Mononuclear cell (primary cell): ENCODE results near the gene ABCC8. TPM values are rescaled to one million over a fixed set of nuclear protein-coding genes. Genes with fewer than 3 reads are reported as not detected.

Source experiments
- H3K27me3 ChIP-seq: 2 replicates; pipeline ENCODE4 v1.6.0; 2011; ENCODE audit warnings: low read length, control low read depth; ENCODE audit not compliant: insufficient read depth
- H3K4me1 ChIP-seq: 2 replicates; pipeline ENCODE4 v1.5.1; 2011; ENCODE audit warnings: mild to moderate bottlenecking, low read length, control low read depth; ENCODE audit not compliant: insufficient read depth
- H3K4me3 ChIP-seq: 2 replicates; pipeline ENCODE4 v1.5.1; 2011; ENCODE audit warnings: mild to moderate bottlenecking, low read length, moderate library complexity
- H3K9me3 ChIP-seq: 2 replicates; pipeline ENCODE4 v1.5.1; 2011; ENCODE audit warnings: low read depth, mild to moderate bottlenecking, control low read depth, low read length
- total RNA-seq: library from RNA; depleted of rRNA; stranded (reverse); fragments of >200 nt; gene quantifications from one replicate; pipeline ENCODE4 v1.2.3, GENCODE V29; 2012

ABCC8 gene
- total RNA-seq, 1 donor, result under 0.01 TPM

- no peak overlapping the region for H3K4me3 ChIP-seq
- no peaks in the 10 kb centered on the region for H3K9me3 ChIP-seq
- no peaks in the 10 kb centered on the region for H3K27me3 ChIP-seq
- no peaks in the 10 kb centered on the region for H3K4me1 ChIP-seq
Measured at GRCh38 chr11:17401841-17402240, 74.8 kb downstream of the ABCC8 start.

GRCh38 chr11:17401316-17401715, 75.3 kb downstream of the ABCC8 start:
- H3K4me1 ChIP-seq, result no peaks in the 10 kb centered on the region
- no peaks in the 10 kb centered on the region for H3K9me3 ChIP-seq
- no peaks in the 10 kb centered on the region for H3K27me3 ChIP-seq
- no peak overlapping the region for H3K4me3 ChIP-seq

GRCh38 chr11:17400048-17400775, 76.4 kb downstream of the ABCC8 start:
- Histone ChIP-seq H3K9me3 (no peaks in the 10 kb centered on the region), H3K27me3 (no peaks in the 10 kb centered on the region), H3K4me3 (no peak overlapping the region), H3K4me1 (no peaks in the 10 kb centered on the region)

GRCh38 chr11:17399236-17399635, 77.4 kb downstream of the ABCC8 start:
- no peaks in the 10 kb centered on the region for H3K27me3 ChIP-seq
- H3K9me3 ChIP-seq, result no peaks in the 10 kb centered on the region
- no peaks in the 10 kb centered on the region for H3K4me1 ChIP-seq
- no peak overlapping the region for H3K4me3 ChIP-seq

- Histone ChIP-seq H3K4me1 (no peaks in the 10 kb centered on the region), H3K27me3 (no peaks in the 10 kb centered on the region), H3K4me3 (no peak overlapping the region), H3K9me3 (no peaks in the 10 kb centered on the region)
Measured at GRCh38 chr11:17397311-17398002, 79.2 kb downstream of the ABCC8 start.

- no peak overlapping the region for H3K4me3 ChIP-seq
- no peaks in the 10 kb centered on the region for H3K27me3 ChIP-seq
- H3K4me1 ChIP-seq, result no peaks in the 10 kb centered on the region
- no peaks in the 10 kb centered on the region for H3K9me3 ChIP-seq
Measured at GRCh38 chr11:17396598-17397310, 79.9 kb downstream of the ABCC8 start.

- Histone ChIP-seq H3K4me1 (no peaks in the 10 kb centered on the region), H3K9me3 (no peaks in the 10 kb centered on the region), H3K27me3 (no peaks in the 10 kb centered on the region), H3K4me3 (no peak overlapping the region)
Measured at GRCh38 chr11:17395978-17396377, 80.7 kb downstream of the ABCC8 start.

GRCh38 chr11:17395554-17395961, 81.1 kb downstream of the ABCC8 start:
- no peaks in the 10 kb centered on the region for H3K9me3 ChIP-seq
- no peaks in the 10 kb centered on the region for H3K4me1 ChIP-seq
- no peaks in the 10 kb centered on the region for H3K27me3 ChIP-seq
- H3K4me3 ChIP-seq, result no peak overlapping the region

GRCh38 chr11:17394743-17395390, 81.8 kb downstream of the ABCC8 start:
- no peaks in the 10 kb centered on the region for H3K9me3 ChIP-seq
- H3K4me1 ChIP-seq, result peaks cover under 1% of the 10 kb centered on the region
- H3K4me3 ChIP-seq, result no peak overlapping the region
- peaks cover 2% of the 10 kb centered on the region for H3K27me3 ChIP-seq

GRCh38 chr11:17393472-17393871, 83.2 kb downstream of the ABCC8 start:
- Histone ChIP-seq H3K9me3 (no peaks in the 10 kb centered on the region), H3K4me3 (no peak overlapping the region), H3K27me3 (peaks cover 2% of the 10 kb centered on the region), H3K4me1 (peaks cover 6% of the 10 kb centered on the region)

- Histone ChIP-seq H3K27me3 (peaks cover 2% of the 10 kb centered on the region), H3K9me3 (no peaks in the 10 kb centered on the region), H3K4me1 (peaks cover 6% of the 10 kb centered on the region), H3K4me3 (no peak overlapping the region)
Measured at GRCh38 chr11:17392872-17393271, 83.8 kb downstream of the ABCC8 start.

- Histone ChIP-seq H3K9me3 (no peaks in the 10 kb centered on the region), H3K4me1 (peaks cover 6% of the 10 kb centered on the region), H3K27me3 (peaks cover 2% of the 10 kb centered on the region), H3K4me3 (no peak overlapping the region)
Measured at GRCh38 chr11:17391493-17392355, 84.9 kb downstream of the ABCC8 start.

GRCh38 chr11:17389957-17390649, 86.5 kb downstream of the ABCC8 start:
- Histone ChIP-seq H3K4me1 (peaks cover 6% of the 10 kb centered on the region), H3K4me3 (peak overlapping the region; percentile 31), H3K27me3 (peaks cover 2% of the 10 kb centered on the region), H3K9me3 (no peaks in the 10 kb centered on the region)
